NCI-H2029 treated with DMSO at 0.1 percent for 48 hours (cell line): ENCODE measurements around the gene PNRC1.
A peak's percentile ranks its signal among the peaks of the same experiment; 100 is the strongest.
"Not testable (repeated sequence)": the region's sequence is repeated elsewhere in the genome, so short reads cannot be mapped to it uniquely, and the experiment has no call there.

Source experiments
- DNase-seq: peaks from one replicate; lab custom pipeline; 2025; lab: John Stamatoyannopoulos, UW

Gene PNRC1

GRCh38 chr6:89059227-89059626 lies 21.3 kb upstream of the PNRC1 start:
- DNase-seq: no peak

- DNase-seq: no peak
These were observed 16.7 kb upstream of the PNRC1 start for GRCh38 chr6:89063881-89064280.

- not testable (repeated sequence) for DNase-seq
These were observed 15.6 kb upstream of the PNRC1 start for GRCh38 chr6:89064931-89065330.

GRCh38 chr6:89066121-89066520 lies 14.4 kb upstream of the PNRC1 start:
- DNase-seq: not testable (repeated sequence)

- no peak for DNase-seq
These were observed 13.5 kb upstream of the PNRC1 start for GRCh38 chr6:89066940-89067646.

GRCh38 chr6:89067796-89068195 lies 12.8 kb upstream of the PNRC1 start:
- DNase-seq: no peak

- DNase-seq: no peak
These were observed 11.9 kb upstream of the PNRC1 start for GRCh38 chr6:89068695-89069094.

GRCh38 chr6:89069536-89070163 lies 10.9 kb upstream of the PNRC1 start:
- DNase-seq: no peak

- DNase-seq: peak; percentile 7
These were observed 9.5 kb upstream of the PNRC1 start for GRCh38 chr6:89071036-89071435.

- DNase-seq: no peak
These were observed 7.4 kb upstream of the PNRC1 start for GRCh38 chr6:89073014-89073620.

GRCh38 chr6:89073840-89074239 lies 6.7 kb upstream of the PNRC1 start:
- no peak for DNase-seq

- DNase-seq: peak; percentile 70
These were observed 878 bp upstream of the PNRC1 start for GRCh38 chr6:89079511-89080234.

GRCh38 chr6:89081129-89081422 lies 525 bp downstream of the PNRC1 start:
- DNase-seq: peak; percentile 21

- DNase-seq: peak; percentile 91
These were observed 1.1 kb downstream of the PNRC1 start for GRCh38 chr6:89081423-89082322.

GRCh38 chr6:89082486-89082891 lies 1.9 kb downstream of the PNRC1 start:
- peak; percentile 18 for DNase-seq

GRCh38 chr6:89084542-89084941 lies 4.0 kb downstream of the PNRC1 start:
- no peak for DNase-seq

GRCh38 chr6:89084954-89085353 lies 4.4 kb downstream of the PNRC1 start:
- DNase-seq: no peak

GRCh38 chr6:89085409-89086205 lies 5.1 kb downstream of the PNRC1 start:
- DNase-seq: no peak

- DNase-seq: no peak
These were observed 7.3 kb downstream of the PNRC1 start for GRCh38 chr6:89087881-89088280.

GRCh38 chr6:89098461-89098860 lies 17.9 kb downstream of the PNRC1 start:
- DNase-seq: no peak

GRCh38 chr6:89100114-89100513 lies 19.6 kb downstream of the PNRC1 start:
- DNase-seq: no peak
